Heart right ventricle (tissue), 16 donors: ENCODE results near the gene IQSEC1. TPM values are rescaled to one million over a fixed set of nuclear protein-coding genes. Genes with fewer than 3 reads are reported as not detected.

Source experiments
- ATAC-seq, 8 donors: fragments of 200-7000 bp; cut with Tn5 transposase; one replicate each; pipeline ENCODE4 v1.9.1; 2020; ENCODE audit warnings: mild to moderate bottlenecking in 8 of 8, moderate library complexity in 8 of 8, moderate number of reproducible peaks in 1 of 8
- DNase-seq, 2 donors: peaks; one replicate each; pipeline ENCODE4 v3.0.0-alpha.2; 2020
- H3K27ac ChIP-seq, 10 donors: fragments of 200-600 bp; sonication (generic) in 2 of 10; one replicate each; pipeline versions ENCODE4 v1.5.0 to v1.8.0; 2020 to 2022; ENCODE audit warnings: mild to moderate bottlenecking in 3 of 10
- H3K27me3 ChIP-seq, 7 donors: fragments of 200-600 bp; one replicate each; pipeline ENCODE4 v1.8.0; 2021 to 2022; ENCODE audit warnings: mild to moderate bottlenecking in 2 of 7
- H3K36me3 ChIP-seq, 9 donors: fragments of 200-600 bp; sonication (generic) in 1 of 9; one replicate each; pipeline versions ENCODE4 v1.5.0 to v1.8.0; 2020 to 2022; ENCODE audit warnings: mild to moderate bottlenecking in 2 of 9
- H3K4me1 ChIP-seq, 9 donors: fragments of 200-600 bp; sonication (generic) in 1 of 9; one replicate each; pipeline versions ENCODE4 v1.5.0 to v1.8.0; 2020 to 2022; ENCODE audit warnings: mild to moderate bottlenecking in 4 of 9
- H3K4me3 ChIP-seq, 10 donors: fragments of 200-600 bp; sonication (generic) in 2 of 10; one replicate each; pipeline versions ENCODE4 v1.5.0 to v1.8.0; 2020 to 2022; ENCODE audit warnings: mild to moderate bottlenecking in 7 of 10, moderate library complexity in 2 of 10
- H3K9me3 ChIP-seq, 11 donors: fragments of 200-600 bp in 10 of 11; sonication (generic) in 2 of 11; one replicate each; pipeline versions ENCODE4 v1.5.0 to v1.8.0; 2013 to 2022; ENCODE audit warnings: mild to moderate bottlenecking in 2 of 11, control low read depth in 1 of 11, moderate library complexity in 1 of 11
- CTCF ChIP-seq, 9 donors: fragments of 200-600 bp; sonication (generic) in 2 of 9; IDR thresholded peaks; one replicate each; pipeline versions ENCODE4 v1.5.0 to v1.8.0; 2021 to 2022; ENCODE audit warnings: antibody characterized with exemption in 9 of 9, mild to moderate bottlenecking in 5 of 9, moderate library complexity in 1 of 9
- WGBS, 2 donors: extraction: QIAGEN DNeasy Blood & Tissue Kit; methylation state at CpG; one replicate each; pipeline ENCODE4 v1.1.7; 2013; ENCODE audit warnings: inconsistent platforms in 1 of 2; 5-methylcytosine and 5-hydroxymethylcytosine counted together
- intact Hi-C, 10 donors: fragments of 100-400 bp; cut with DNase I; formaldehyde crosslinking; loops; one replicate each; pipeline versions ENCODE4 v1.11.1 to v1.14.2; 2022
- polyA plus RNA-seq, 2 donors: library from polyadenylated mRNA; stranded (reverse); fragments of 200-250 nt; gene quantifications; one replicate each; pipeline ENCODE4 v1.2.3, GENCODE V29; 2013
- total RNA-seq, 10 donors: library from RNA; stranded (reverse); fragmentation: NEBNext Ultra II Directional in 3 of 10; extraction: Animal tissue kit (Norgen Biotek cat#: 25700) in 3 of 10; gene quantifications; one replicate each; pipeline versions ENCODE4 v1.2.1 to v1.2.4, GENCODE V29; 2021 to 2023
- donor health status: Arrhythmogenic right ventricular cardiomyopathy.
- donor health status: ischemic (EF 13 %, LVEDD 7.1; RV severe dilation, severe dysfunction).
- donor health status: healthy with polysubstance abuse.
- donor health status: DM: no; HTN: yes; CAD: no.
- donor health status: DM: no; HTN: no; CAD: no.
- donor health status: ischemic (EF 25% LVEDD 6.9; RV normal size, moderate dysfunction).
- donor health status: ischemic (EF 25% LVEDD 5.7; RV mildly dilated, moderate dysfunction).
- donor health status: healthy.
- donor health status: DM: yes; HTN: yes; CAD: no.
- donor health status: Ischemic cardiomyopathy.
- donor health status: ischemic (EF 35%, LVEDD 5.7; RV mildly dilated, moderate dysfunction).
- donor health status: nonischemic (EF 11% LVEDD 7.7; RV severe dilation, severe dysfunction).
- donor health status: DM: yes; HTN: yes; CAD: no.
- donor health status: PGD.
- donor health status: ischemic (EF 29% LVEDD 5.4; RV normal size, mild dysfunction).
- donor health status: nonischemic (EF 23%, LVEDD 6.1; RV moderate dilation, normal function).

Gene IQSEC1
- total and polyA plus RNA-seq, 12 donors = 13.1 to 73.9 (median 60.4) TPM

GRCh38 chr3:13109516-13109915, 36.3 kb upstream of the IQSEC1 start:
- peaks cover 0 to 8% (median 0%) of the 10 kb centered on the region in 9 donors for H3K4me1 ChIP-seq
- DNase-seq = no peak
- no peak overlapping the region for H3K4me3 ChIP-seq
- no peaks in the 10 kb centered on the region for H3K9me3 ChIP-seq
- 95 to 96% methylated on average over 5 of the region's 5 CpGs for WGBS, 2 donors
- peaks cover 0 to 7% (median 0%) of the 10 kb centered on the region in 7 donors for H3K27me3 ChIP-seq
- intact Hi-C loops = no loop called here
- H3K36me3 ChIP-seq = no peaks in the 10 kb centered on the region
- H3K27ac ChIP-seq = no peak overlapping the region
- no peak for ATAC-seq
- TF ChIP-seq CTCF (IDR thresholded peaks at IDR 0.05) = no peak

GRCh38 chr3:13108861-13109260, 35.6 kb upstream of the IQSEC1 start:
- no peak for ATAC-seq
- intact Hi-C loops = no loop called here
- Histone ChIP-seq H3K9me3 (no peaks in the 10 kb centered on the region), H3K36me3 (no peaks in the 10 kb centered on the region), H3K4me1 (peaks cover 0 to 8% (median 0%) of the 10 kb centered on the region in 9 donors), H3K4me3 (no peak overlapping the region), H3K27me3 (peaks cover 0 to 7% (median 0%) of the 10 kb centered on the region in 7 donors), H3K27ac (no peak overlapping the region)
- no peak for DNase-seq
- WGBS, 2 donors = 93 to 94% methylated on average over 12 of the region's 12 CpGs
- TF ChIP-seq CTCF (IDR thresholded peaks at IDR 0.05) = no peak

GRCh38 chr3:13107661-13108060, 34.4 kb upstream of the IQSEC1 start:
- ATAC-seq (no peak), DNase-seq (no peak)
- WGBS, 2 donors = 79 to 87% methylated on average over 13 of the region's 13 CpGs
- Histone ChIP-seq H3K4me3 (no peak overlapping the region), H3K9me3 (no peaks in the 10 kb centered on the region), H3K27me3 (peaks cover 0 to 7% (median 0%) of the 10 kb centered on the region in 7 donors), H3K27ac (no peak overlapping the region), H3K4me1 (peaks cover 0 to 8% (median 0%) of the 10 kb centered on the region in 9 donors), H3K36me3 (no peaks in the 10 kb centered on the region)
- no peak for TF ChIP-seq CTCF (IDR thresholded peaks at IDR 0.05)
- intact Hi-C loops = no loop called here

GRCh38 chr3:13106308-13107001, 33.2 kb upstream of the IQSEC1 start:
- H3K36me3 ChIP-seq = no peaks in the 10 kb centered on the region
- TF ChIP-seq CTCF (IDR thresholded peaks at IDR 0.05) = no peak
- peaks cover 0 to 4% (median 0%) of the 10 kb centered on the region in 7 donors for H3K27me3 ChIP-seq
- WGBS, 2 donors = 85% methylated on average over 6 of the region's 6 CpGs
- no peak overlapping the region for H3K4me3 ChIP-seq
- no peak for DNase-seq
- H3K4me1 ChIP-seq = peaks cover 0 to 6% (median 0%) of the 10 kb centered on the region in 9 donors
- intact Hi-C loops = no loop called here
- H3K9me3 ChIP-seq = no peaks in the 10 kb centered on the region
- H3K27ac ChIP-seq = no peak overlapping the region
- no peak for ATAC-seq
